GM12891 (cell line): ENCODE data around the gene CNR2.

Source experiments
- POLR2A ChIP-seq: IDR thresholded peaks from 2 replicates; pipeline ENCODE4 v1.6.1; 2011; ENCODE audit warnings: low read depth, low read length, control low read depth
- POU2F2 ChIP-seq: IDR thresholded peaks from 2 replicates; pipeline ENCODE4 v1.6.1; 2011; ENCODE audit warnings: low read depth, mild to moderate bottlenecking, control low read depth, low read length, moderate library complexity

- TF ChIP-seq POU2F2: no peak
- no peak for TF ChIP-seq POLR2A
Measured at GRCh38 chr1:23960291-23961020, 47.3 kb upstream of the CNR2 start.
